HL-60 (cell line): ENCODE results near the gene ATP6V1B1.

ENCODE experiments used
- DNase-seq, 2 experiments: peaks; one replicate each; pipeline ENCODE4 v3.0.0-alpha.2; 2010 to 2020; ENCODE audit warnings: low read depth in 1 of 2, low spot score in 1 of 2
- H3K27ac ChIP-seq: fragments of 250-450 bp; sonication (Bioruptor Pico); replicated peaks from 2 replicates; pipeline ENCODE4 v1.5.1; 2020; ENCODE audit warnings: mild to moderate bottlenecking, moderate library complexity
- H3K27me3 ChIP-seq: fragments of 250-450 bp; sonication (Bioruptor Pico); 2 replicates; pipeline ENCODE4 v1.5.1; 2021; ENCODE audit warnings: mild to moderate bottlenecking, moderate library complexity; ENCODE audit not compliant: insufficient read depth, poor library complexity, severe bottlenecking
- H3K4me3 ChIP-seq: replicated peaks from 2 replicates; pipeline ENCODE4 v1.5.1; 2011; ENCODE audit warnings: mild to moderate bottlenecking, control low read depth, low read length; ENCODE audit not compliant: insufficient read depth
- CTCF ChIP-seq: IDR thresholded peaks from one replicate; pipeline ENCODE4 v1.5.1; 2011; ENCODE audit warnings: low read length, control low read depth, inconsistent platforms; ENCODE audit not compliant: insufficient read depth
- GABPA ChIP-seq: IDR thresholded peaks from 2 replicates; pipeline ENCODE4 v1.6.1; 2012; ENCODE audit warnings: low read depth
- POLR2AphosphoS5 ChIP-seq: IDR thresholded peaks from 2 replicates; pipeline ENCODE4 v1.6.1; 2012; ENCODE audit warnings: low read depth
- SPI1 ChIP-seq: IDR thresholded peaks from 2 replicates; pipeline ENCODE4 v1.6.1; 2012; ENCODE audit warnings: low read depth, mild to moderate bottlenecking, borderline replicate concordance
- TF ChIP-seq, protein P1 (sequence below): IDR thresholded peaks from 2 replicates; pipeline ENCODE4 v1.6.1; 2012; ENCODE audit warnings: low read depth; ENCODE audit not compliant: insufficient replicate concordance

Gene ATP6V1B1

GRCh38 chr2:70959271-70959761 lies 23.6 kb downstream of the ATP6V1B1 start:
- no peak for DNase-seq
- Histone ChIP-seq H3K27me3 (peaks cover 8% of the 10 kb centered on the region), H3K4me3 (no peak overlapping the region), H3K27ac (no peak overlapping the region)
- no peak for TF ChIP-seq GABPA
- TF ChIP-seq, protein P1, sequence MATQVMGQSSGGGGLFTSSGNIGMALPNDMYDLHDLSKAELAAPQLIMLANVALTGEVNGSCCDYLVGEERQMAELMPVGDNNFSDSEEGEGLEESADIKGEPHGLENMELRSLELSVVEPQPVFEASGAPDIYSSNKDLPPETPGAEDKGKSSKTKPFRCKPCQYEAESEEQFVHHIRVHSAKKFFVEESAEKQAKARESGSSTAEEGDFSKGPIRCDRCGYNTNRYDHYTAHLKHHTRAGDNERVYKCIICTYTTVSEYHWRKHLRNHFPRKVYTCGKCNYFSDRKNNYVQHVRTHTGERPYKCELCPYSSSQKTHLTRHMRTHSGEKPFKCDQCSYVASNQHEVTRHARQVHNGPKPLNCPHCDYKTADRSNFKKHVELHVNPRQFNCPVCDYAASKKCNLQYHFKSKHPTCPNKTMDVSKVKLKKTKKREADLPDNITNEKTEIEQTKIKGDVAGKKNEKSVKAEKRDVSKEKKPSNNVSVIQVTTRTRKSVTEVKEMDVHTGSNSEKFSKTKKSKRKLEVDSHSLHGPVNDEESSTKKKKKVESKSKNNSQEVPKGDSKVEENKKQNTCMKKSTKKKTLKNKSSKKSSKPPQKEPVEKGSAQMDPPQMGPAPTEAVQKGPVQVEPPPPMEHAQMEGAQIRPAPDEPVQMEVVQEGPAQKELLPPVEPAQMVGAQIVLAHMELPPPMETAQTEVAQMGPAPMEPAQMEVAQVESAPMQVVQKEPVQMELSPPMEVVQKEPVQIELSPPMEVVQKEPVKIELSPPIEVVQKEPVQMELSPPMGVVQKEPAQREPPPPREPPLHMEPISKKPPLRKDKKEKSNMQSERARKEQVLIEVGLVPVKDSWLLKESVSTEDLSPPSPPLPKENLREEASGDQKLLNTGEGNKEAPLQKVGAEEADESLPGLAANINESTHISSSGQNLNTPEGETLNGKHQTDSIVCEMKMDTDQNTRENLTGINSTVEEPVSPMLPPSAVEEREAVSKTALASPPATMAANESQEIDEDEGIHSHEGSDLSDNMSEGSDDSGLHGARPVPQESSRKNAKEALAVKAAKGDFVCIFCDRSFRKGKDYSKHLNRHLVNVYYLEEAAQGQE: peak; percentile 41

GRCh38 chr2:70959851-70960832 lies 24.4 kb downstream of the ATP6V1B1 start:
- no peak overlapping the region for H3K27ac ChIP-seq
- DNase-seq: no peak
- no peak overlapping the region for H3K4me3 ChIP-seq
- TF ChIP-seq POLR2AphosphoS5: no peak
- no peak for TF ChIP-seq CTCF
- no peak for TF ChIP-seq SPI1
- H3K27me3 ChIP-seq: peaks cover 10% of the 10 kb centered on the region

GRCh38 chr2:70960833-70961647 lies 25.3 kb downstream of the ATP6V1B1 start:
- Histone ChIP-seq H3K4me3 (no peak overlapping the region), H3K27ac (no peak overlapping the region), H3K27me3 (peaks cover 4% of the 10 kb centered on the region)
- TF ChIP-seq CTCF (no peak), SPI1 (no peak), POLR2AphosphoS5 (no peak), GABPA (no peak)
- TF ChIP-seq, protein P1: no peak
- no peak for DNase-seq

DNA sequence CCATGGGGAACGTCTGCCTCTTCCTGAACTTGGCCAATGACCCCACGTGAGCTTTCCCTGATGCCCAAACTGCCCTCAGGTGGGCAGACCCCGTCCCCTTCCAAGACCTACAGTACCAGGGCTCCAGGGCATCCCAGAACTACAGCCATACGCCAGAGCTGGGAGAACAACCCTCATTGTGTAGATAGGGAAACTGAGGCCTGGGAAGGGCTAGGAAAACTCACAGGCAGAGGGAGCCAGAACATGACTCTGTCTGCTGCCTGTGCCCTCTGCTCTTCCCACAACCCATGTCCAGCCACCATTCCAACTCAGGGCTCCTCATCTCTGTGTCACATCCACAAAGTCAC lies 25.9 kb downstream of the ATP6V1B1 start:
- no peak for DNase-seq
- Histone ChIP-seq H3K27ac (no peak overlapping the region), H3K4me3 (no peak overlapping the region), H3K27me3 (peaks cover 4% of the 10 kb centered on the region)
- TF ChIP-seq GABPA: no peak
